Measurements from ENCODE around the gene TANC2. TPM values are rescaled to one million over a fixed set of nuclear protein-coding genes. Genes with fewer than 3 reads are reported as not detected.
A peak's percentile ranks its signal among the peaks of the same experiment; 100 is the strongest.

The TANC2 gene
- total RNA-seq, 1 experiment from 2014 or later: 53.2 TPM

DNA sequence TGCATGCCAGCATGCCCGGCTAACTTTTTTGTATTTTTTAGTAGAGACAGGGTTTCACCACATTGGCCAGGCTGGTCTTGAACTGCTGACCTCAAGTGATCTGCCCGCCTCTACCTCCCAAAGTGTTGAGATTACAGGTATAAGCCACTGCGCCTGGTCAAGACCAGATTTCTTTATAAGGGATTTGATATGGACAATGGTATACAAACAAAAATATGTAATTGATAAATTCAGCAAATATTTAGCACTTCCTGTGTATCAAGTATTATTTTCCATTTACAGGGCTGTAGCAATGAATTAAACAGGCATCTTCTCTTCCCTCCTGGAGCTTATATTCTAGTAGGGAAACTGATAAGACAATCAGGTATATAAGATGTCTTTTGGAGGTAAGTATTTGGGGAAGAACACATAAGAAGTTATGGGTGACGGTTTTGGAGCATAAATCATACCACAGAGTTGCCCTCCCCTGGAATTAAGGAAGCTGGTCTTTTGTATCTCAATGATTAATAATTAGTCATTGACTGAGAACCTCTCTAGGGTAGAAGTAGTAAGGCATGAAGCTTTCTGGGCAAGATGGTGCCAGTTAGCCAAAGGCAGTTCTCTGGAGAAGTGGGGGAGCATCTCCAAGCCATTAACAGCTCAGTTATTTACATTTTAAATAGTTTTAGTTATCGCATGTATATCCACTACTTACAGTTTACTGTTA lies 35.8 kb downstream of the TANC2 start:
- no peak for DNase-seq (ENCODE audit: low read depth, low spot score)
- no peak overlapping the region for H3K4me3 ChIP-seq (replicated peaks in 1 of 2; ENCODE audit: low read depth in 1 of 2, low read length in 2 of 2)
- peak overlapping the region; percentile 1; the same call in 1 of the 2 replicates for H3K4me2 ChIP-seq (ENCODE audit: low read length)
- BruUV-seq (replicated peaks): no TSS peak
- H2AFZ ChIP-seq (ENCODE audit: low read depth, low read length, poor library complexity, severe bottlenecking): no peak overlapping the region
- H3K27ac ChIP-seq (ENCODE audit: low read depth, low read length): no peak overlapping the region
- ATAC-seq: peak; percentile 36; the same call in 1 of the 2 replicates
- no peaks in the 10 kb centered on the region for H4K20me1 ChIP-seq (ENCODE audit: insufficient read depth)
- H3K9me3 ChIP-seq (ENCODE audit: control insufficient read depth in 1 of 2, insufficient read depth in 1 of 2, low read depth in 1 of 2, low read length in 2 of 2): no peaks in the 10 kb centered on the region
- CTCF ChIA-PET: no interaction called here
- H3K27me3 ChIP-seq (ENCODE audit: insufficient read depth, low read length): no peaks in the 10 kb centered on the region
- peak; percentile 59 for TF ChIP-seq FOSL1 (IDR thresholded peaks at IDR 0.05; ENCODE audit: low read depth)
- TF ChIP-seq POLR2A (IDR thresholded peaks at IDR 0.05; ENCODE audit: borderline replicate concordance, extremely low read depth, insufficient read depth, insufficient read length): no peak
- H3K9ac ChIP-seq (ENCODE audit: low read length): no peak overlapping the region
- POLR2A ChIA-PET: no interaction called here
- peaks cover 0 to 12% of the 10 kb centered on the region in 2 experiments; a peak in 2 of 4 replicates for H3K4me1 ChIP-seq (ENCODE audit: control insufficient read depth in 1 of 2, insufficient read depth in 2 of 2, low read length in 2 of 2)
- no peaks in the 10 kb centered on the region for H3K36me3 ChIP-seq (ENCODE audit: control insufficient read depth in 1 of 2, insufficient read depth in 2 of 2, low read length in 2 of 2)
- intact Hi-C loops (cut with micrococcal nuclease): no loop called here
- no peaks in the 10 kb centered on the region; the same call in 1 of the 2 replicates for H3K9me2 ChIP-seq (ENCODE audit: insufficient read depth)
- H3K79me2 ChIP-seq (ENCODE audit: insufficient read depth, low read length): peaks cover 37% of the 10 kb centered on the region
- RAD21 ChIA-PET (ENCODE audit: low non-redundant PET in 1 of 2, low total read pairs in 2 of 2, uncharacterized antibody in 2 of 2, unreplicated experiment in 2 of 2): no interaction called here

DNA sequence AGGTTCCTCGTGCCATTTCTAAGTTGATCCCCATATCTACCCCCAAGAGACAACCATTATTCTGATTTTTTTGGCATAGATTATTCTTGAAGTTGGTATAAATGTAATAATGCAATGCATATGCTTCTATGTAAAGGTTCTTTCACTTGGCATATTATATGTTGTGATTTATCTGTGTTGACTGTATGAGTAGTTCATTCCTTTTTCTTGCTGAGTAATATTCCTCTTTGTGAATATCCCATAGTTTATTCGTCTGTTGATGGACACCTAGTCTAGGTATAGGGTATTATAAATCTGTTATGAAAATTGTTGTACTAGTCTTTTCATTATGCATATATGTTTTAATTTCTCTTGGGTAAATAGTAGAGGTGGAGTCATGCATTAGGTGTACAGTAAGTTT lies 36.6 kb downstream of the TANC2 start:
- BruUV-seq (replicated peaks): no TSS peak
- intact Hi-C loops (cut with micrococcal nuclease): no loop called here
- RAD21 ChIA-PET (ENCODE audit: low non-redundant PET in 1 of 2, low total read pairs in 2 of 2, uncharacterized antibody in 2 of 2, unreplicated experiment in 2 of 2): no interaction called here
- Histone ChIP-seq H3K36me3 (ENCODE audit: control insufficient read depth in 1 of 2, insufficient read depth in 2 of 2, low read length in 2 of 2) (no peaks in the 10 kb centered on the region), H3K9me2 (ENCODE audit: insufficient read depth) (no peaks in the 10 kb centered on the region), H3K9ac (ENCODE audit: low read length) (no peak overlapping the region), H2AFZ (ENCODE audit: low read depth, low read length, poor library complexity, severe bottlenecking) (no peak overlapping the region), H3K27ac (ENCODE audit: low read depth, low read length) (no peak overlapping the region), H3K4me2 (ENCODE audit: low read length) (no peak overlapping the region), H4K20me1 (ENCODE audit: insufficient read depth) (no peaks in the 10 kb centered on the region), H3K4me1 (ENCODE audit: control insufficient read depth in 1 of 2, insufficient read depth in 2 of 2, low read length in 2 of 2) (peaks cover 0 to 12% of the 10 kb centered on the region in 2 experiments; a peak in 2 of 4 replicates), H3K27me3 (ENCODE audit: insufficient read depth, low read length) (no peaks in the 10 kb centered on the region), H3K4me3 (replicated peaks in 1 of 2; ENCODE audit: low read depth in 1 of 2, low read length in 2 of 2) (no peak overlapping the region), H3K79me2 (ENCODE audit: insufficient read depth, low read length) (peaks cover 35% of the 10 kb centered on the region), H3K9me3 (ENCODE audit: control insufficient read depth in 1 of 2, insufficient read depth in 1 of 2, low read depth in 1 of 2, low read length in 2 of 2) (no peaks in the 10 kb centered on the region)
- DNase-seq (ENCODE audit: low read depth, low spot score): no peak
- no peak for ATAC-seq
- CTCF ChIA-PET: interaction anchor here (1.1 kb wide), 1 partner anchor 404 kb away, joined by 4 read pairs; no protein-coding TSS in a partner anchor
- POLR2A ChIA-PET: no interaction called here
- TF ChIP-seq, protein P1, sequence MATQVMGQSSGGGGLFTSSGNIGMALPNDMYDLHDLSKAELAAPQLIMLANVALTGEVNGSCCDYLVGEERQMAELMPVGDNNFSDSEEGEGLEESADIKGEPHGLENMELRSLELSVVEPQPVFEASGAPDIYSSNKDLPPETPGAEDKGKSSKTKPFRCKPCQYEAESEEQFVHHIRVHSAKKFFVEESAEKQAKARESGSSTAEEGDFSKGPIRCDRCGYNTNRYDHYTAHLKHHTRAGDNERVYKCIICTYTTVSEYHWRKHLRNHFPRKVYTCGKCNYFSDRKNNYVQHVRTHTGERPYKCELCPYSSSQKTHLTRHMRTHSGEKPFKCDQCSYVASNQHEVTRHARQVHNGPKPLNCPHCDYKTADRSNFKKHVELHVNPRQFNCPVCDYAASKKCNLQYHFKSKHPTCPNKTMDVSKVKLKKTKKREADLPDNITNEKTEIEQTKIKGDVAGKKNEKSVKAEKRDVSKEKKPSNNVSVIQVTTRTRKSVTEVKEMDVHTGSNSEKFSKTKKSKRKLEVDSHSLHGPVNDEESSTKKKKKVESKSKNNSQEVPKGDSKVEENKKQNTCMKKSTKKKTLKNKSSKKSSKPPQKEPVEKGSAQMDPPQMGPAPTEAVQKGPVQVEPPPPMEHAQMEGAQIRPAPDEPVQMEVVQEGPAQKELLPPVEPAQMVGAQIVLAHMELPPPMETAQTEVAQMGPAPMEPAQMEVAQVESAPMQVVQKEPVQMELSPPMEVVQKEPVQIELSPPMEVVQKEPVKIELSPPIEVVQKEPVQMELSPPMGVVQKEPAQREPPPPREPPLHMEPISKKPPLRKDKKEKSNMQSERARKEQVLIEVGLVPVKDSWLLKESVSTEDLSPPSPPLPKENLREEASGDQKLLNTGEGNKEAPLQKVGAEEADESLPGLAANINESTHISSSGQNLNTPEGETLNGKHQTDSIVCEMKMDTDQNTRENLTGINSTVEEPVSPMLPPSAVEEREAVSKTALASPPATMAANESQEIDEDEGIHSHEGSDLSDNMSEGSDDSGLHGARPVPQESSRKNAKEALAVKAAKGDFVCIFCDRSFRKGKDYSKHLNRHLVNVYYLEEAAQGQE (IDR thresholded peaks at IDR 0.05; ENCODE audit: low read depth): no peak
- TF ChIP-seq JUND (IDR thresholded peaks at IDR 0.05): no peak
- TF ChIP-seq ZFX (IDR thresholded peaks at IDR 0.05): no peak
- no peak for TF ChIP-seq CBX3 (IDR thresholded peaks at IDR 0.05; ENCODE audit: low read depth)
- TF ChIP-seq, protein P2, sequence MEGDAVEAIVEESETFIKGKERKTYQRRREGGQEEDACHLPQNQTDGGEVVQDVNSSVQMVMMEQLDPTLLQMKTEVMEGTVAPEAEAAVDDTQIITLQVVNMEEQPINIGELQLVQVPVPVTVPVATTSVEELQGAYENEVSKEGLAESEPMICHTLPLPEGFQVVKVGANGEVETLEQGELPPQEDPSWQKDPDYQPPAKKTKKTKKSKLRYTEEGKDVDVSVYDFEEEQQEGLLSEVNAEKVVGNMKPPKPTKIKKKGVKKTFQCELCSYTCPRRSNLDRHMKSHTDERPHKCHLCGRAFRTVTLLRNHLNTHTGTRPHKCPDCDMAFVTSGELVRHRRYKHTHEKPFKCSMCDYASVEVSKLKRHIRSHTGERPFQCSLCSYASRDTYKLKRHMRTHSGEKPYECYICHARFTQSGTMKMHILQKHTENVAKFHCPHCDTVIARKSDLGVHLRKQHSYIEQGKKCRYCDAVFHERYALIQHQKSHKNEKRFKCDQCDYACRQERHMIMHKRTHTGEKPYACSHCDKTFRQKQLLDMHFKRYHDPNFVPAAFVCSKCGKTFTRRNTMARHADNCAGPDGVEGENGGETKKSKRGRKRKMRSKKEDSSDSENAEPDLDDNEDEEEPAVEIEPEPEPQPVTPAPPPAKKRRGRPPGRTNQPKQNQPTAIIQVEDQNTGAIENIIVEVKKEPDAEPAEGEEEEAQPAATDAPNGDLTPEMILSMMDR (IDR thresholded peaks at IDR 0.05 in 2 of 3, conservative IDR thresholded peaks at IDR 0.05 in 1 of 3; ENCODE audit: borderline replicate concordance in 1 of 3, insufficient read depth in 1 of 3, low read depth in 2 of 3, low read length in 2 of 3): no peak
- no peak for TF ChIP-seq POLR2AphosphoS5 (IDR thresholded peaks at IDR 0.05; ENCODE audit: low read depth, low read length)
- no peak for TF ChIP-seq ELF1 (IDR thresholded peaks at IDR 0.05; ENCODE audit: borderline replicate concordance, low read depth)
- TF ChIP-seq ZNF274 (IDR thresholded peaks at IDR 0.05; ENCODE audit: low read depth, low read length): no peak
- no peak for TF ChIP-seq CEBPB (IDR thresholded peaks at IDR 0.05; ENCODE audit: low read depth)
- no peak for TF ChIP-seq EGR1 (IDR thresholded peaks at IDR 0.05; ENCODE audit: low read depth)
- no peak for TF ChIP-seq SP1 (IDR thresholded peaks at IDR 0.05; ENCODE audit: low read depth)
- TF ChIP-seq SRF (IDR thresholded peaks at IDR 0.05; ENCODE audit: low read depth): no peak
- TF ChIP-seq TCF7L2 (IDR thresholded peaks at IDR 0.05; ENCODE audit: borderline replicate concordance, extremely low read depth, insufficient read depth, insufficient read length): no peak
- TF ChIP-seq, protein P3, sequence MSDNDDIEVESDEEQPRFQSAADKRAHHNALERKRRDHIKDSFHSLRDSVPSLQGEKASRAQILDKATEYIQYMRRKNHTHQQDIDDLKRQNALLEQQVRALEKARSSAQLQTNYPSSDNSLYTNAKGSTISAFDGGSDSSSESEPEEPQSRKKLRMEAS (IDR thresholded peaks at IDR 0.05): no peak

Data from HCT116 (cell line).